Cerebellar nuclear complex (tissue), 1 donor: Measurements from ENCODE around the gene HTRA2.
A peak's percentile ranks its signal among the peaks of the same experiment; 100 is the strongest.
"Not testable (repeated sequence)": the region's sequence is repeated elsewhere in the genome, so short reads cannot be mapped to it uniquely, and the experiment has no call there.

Source experiments
- DNase-seq, 2 experiments: peaks; one replicate each; lab custom pipeline; 2025; lab: John Stamatoyannopoulos, UW

The HTRA2 gene

GRCh38 chr2:74529357-74530238 is at the start of gene HTRA2, which contains the start of gene AUP1:
TSS of gene HTRA2 (plus strand) at chr2:74529933. CDS start at chr2:74530007, 74 bp downstream.
TSS of gene AUP1 (minus strand) at chr2:74529706. CDS start at chr2:74529629, 77 bp downstream.
- peak; percentile 86 to 89 for DNase-seq

DNA sequence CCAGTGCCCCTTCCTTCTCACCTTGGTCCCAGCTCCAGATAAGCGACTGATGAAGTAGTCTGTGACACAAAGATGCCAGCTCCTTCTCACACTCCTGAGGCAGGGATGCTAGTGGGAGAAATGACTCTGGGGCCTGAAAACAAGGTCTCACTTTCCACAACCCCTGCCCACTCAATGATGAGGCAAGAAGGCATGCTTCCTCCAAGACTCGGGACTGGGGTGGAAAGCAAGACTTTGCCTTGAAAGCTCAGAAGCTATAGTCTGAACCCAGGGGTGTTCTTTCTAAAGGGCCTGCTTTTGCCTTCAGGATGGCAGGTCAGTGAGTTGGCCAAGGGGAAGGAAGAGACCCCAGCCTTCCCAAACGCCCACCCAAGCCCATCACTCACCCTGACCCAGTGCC is 48.3 kb upstream of the HTRA2 start:
- DNase-seq, result no peak

DNA sequence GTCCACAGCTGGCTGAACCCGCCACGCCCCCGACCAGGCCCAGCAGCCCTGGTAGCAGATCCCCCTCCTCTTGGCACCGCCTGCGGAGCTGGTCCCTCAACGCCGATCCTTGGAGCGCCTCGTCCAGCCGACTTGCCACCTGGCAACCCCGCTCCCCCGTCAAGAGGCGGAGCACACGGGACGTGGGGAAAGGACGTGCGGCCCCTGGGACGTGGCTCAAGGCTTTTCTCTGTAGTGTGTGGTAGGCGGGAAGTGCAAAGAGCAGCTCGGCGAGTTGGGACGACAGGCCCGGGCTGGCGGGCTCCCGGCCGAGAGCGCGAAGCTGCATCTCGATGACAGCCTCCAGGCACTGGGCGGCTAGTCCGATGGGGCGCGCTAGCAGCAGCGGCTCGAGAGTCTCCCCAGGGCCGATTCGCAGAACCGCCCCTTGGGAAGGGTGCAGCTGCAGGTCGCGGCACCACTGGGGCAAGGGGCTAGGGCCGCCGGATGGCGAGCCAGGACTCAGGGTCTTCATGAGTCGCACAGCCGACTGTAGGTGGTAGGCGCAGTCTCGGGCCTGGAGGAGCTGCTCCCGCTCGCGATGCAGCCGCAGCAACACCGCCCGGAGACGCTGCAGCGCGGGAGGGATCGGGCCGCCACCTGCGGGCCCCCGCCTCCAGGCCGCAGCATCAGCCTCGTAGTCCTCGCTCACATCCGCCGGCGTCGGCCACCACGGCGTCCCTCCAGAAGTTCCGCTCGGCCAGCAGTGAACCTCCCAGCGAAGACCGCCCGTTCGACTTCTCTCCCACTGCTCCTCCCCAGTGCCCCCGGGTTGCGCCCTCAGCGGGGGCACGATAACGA is 47.6 kb upstream of the HTRA2 start:
- no peak for DNase-seq

GRCh38 chr2:74482801-74483674 is 46.7 kb upstream of the HTRA2 start, which contains the start of the genes CCDC142 and TTC31:
TSS of gene CCDC142 (minus strand) at chr2:74482998. CDS start at chr2:74482837, 161 bp downstream.
TSS of gene TTC31 (plus strand) at chr2:74483081. CDS start at chr2:74483096, 15 bp downstream.
- peak; percentile 51 to 96 for DNase-seq

DNA sequence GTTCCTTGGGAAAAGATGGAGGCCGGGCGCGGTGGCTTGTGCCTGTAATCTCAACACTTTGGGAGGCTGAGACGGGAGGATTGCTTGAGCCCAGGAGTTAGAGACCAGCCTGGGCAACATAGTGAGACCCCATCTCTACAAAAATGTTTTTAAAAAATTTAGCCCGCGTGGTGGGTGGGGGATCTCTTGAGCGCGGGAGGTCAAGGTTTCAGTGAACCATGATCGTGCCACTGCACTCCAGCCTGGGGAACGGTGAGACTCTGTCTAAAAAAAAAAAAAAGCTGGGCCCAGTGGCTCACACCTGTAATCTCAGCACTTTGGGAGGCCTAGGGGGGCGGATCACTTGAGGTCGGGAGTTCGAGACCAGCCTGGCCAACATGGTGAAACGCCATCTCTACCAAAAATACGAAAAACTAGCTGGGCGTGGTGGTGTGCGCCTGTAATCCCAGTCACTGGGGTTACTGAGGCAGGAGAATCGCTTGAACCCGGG is 46.0 kb upstream of the HTRA2 start:
- DNase-seq, result not testable (repeated sequence)

GRCh38 chr2:74486141-74486540 is 43.6 kb upstream of the HTRA2 start:
- DNase-seq, result no peak

DNA sequence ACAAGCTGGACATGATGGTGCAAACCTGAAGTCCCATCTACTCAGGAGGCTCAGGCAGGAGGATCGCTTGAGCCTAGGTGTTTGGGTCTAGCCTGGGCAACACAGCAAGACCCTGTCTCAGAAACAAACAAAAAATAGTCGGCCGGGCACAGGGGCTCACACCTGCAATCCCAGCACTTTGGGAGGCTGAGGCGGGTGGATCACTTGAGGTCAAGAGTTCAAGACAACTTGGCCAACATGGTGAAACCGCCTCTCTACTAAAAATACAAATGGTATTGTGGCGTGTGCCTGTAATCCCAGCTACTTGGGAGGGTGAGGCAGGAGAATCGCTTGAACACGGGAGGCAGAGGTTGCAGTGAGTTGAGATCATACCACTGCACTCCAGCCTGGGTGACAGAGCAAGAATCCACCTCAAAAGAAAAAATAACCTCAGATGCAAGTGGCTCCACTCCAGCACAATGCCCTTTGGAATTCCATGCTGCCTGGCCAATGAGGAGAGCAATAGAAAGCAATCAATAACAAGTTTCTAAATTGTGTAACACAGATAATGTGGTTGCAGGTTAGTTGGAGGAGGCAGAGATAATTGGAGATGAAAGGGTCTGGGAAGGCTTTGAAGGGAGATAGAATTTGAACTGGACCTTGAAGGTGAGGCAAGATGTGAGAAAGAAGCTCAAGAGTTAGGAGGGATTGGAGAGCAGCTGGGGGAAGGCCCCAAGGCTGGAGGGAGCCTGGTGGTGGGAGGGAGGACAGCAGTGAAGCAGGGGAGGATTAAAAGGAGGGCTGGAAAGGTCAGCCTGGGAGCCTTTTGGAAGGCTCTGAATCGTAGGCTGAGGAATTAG is 40.9 kb upstream of the HTRA2 start:
- DNase-seq, result no peak

- DNase-seq, result no peak
These were observed 39.8 kb upstream of the HTRA2 start for GRCh38 chr2:74489906-74490305.

- DNase-seq, result no peak
These were observed 37.8 kb upstream of the HTRA2 start for GRCh38 chr2:74491648-74492544.

DNA sequence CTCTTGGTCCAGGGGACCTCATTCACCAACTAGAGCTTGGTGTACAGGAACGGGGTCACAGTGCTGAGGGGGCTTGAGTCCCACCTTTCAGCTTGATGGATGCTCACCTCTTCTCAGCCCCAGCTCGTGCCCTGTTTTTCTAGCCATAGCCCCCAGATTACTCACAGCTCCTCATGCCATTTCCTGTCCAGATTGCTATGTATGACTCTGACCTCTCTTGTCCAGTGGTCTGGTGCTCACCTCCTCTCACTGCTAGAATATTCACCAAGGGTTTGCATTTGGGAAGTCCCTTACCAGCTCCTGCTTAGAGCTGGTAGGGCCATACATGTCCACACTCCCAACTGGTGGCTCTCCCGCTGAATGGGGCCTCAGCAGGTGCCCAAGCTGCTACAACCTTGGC is 36.2 kb upstream of the HTRA2 start:
- DNase-seq, result no peak

GRCh38 chr2:74495440-74495839 is 34.3 kb upstream of the HTRA2 start:
- DNase-seq, result no peak

GRCh38 chr2:74496997-74497776 is 32.5 kb upstream of the HTRA2 start:
- DNase-seq, result no peak

DNA sequence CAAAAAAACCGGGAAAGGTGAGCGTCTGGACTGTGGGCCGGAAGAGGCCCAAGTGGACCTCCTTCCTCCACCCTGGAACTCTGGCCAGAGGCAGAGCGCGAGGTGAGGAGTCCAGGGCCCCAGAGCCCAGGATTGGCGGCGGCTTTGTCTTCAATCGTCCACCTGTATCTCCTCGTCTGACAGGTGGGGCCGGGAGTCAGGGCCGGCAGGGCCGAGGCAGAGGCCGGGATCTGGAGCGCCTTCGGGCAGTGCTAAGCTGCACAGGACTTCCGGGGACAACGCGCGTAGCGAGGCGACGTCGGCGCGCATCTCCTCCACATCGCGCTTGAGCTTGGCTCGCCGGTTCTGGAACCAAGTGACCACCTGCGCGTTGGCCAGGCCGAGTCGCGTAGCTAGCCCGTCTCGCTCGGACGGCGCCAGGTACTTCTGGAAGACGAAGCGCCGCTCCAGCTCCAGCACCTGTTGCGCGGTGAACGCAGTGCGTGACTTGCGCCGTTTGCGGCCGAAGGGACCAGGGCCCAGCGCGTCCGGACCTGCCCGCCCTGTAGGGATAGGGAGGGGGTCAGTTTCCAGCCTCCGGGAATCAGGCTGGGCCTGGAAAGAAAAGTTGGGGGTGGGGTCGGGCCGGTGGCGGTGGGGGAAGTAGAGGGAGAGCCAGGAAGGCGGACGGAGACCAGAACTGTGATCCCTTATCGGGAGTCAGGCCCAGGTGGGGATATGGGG is 31.8 kb upstream of the HTRA2 start:
- DNase-seq, result no peak

DNA sequence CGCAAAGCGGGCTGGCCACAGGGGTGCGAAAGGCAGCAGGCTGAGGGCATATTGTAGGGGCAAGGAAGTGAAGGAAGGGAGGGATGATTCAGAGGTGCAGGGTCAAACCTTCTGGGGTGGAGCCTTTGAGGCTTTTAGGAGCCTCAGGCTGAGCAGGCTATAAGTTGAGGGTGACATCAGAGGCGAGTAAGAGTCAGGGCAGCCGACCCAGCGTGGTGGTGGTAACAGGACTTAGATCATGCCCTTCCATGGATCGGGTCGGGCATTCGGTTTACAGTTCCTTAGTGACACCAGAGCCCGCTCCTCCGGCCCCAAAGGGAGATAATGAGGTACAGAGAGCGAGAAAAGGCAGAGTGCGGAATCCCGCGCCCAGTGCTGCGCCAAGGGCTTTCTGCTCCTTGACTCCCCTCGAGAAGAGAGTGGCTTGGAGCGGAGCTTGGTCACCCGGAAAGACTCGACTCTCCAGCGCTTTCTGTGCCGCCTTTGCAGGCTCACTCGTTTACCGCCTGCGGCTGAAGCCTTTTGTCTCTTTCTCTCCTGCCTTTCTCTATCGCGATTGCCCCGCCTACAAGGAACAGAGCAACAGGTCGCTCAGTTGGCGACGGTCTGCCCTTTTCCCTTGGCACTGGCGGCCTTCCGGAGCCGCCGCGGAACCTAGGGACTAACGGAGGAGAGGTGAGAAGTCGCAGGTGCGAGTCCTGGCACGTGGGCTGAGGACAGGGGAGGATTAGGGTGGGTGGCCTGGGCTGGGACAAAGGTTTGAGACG is 31.1 kb upstream of the HTRA2 start:
- no peak for DNase-seq

DNA sequence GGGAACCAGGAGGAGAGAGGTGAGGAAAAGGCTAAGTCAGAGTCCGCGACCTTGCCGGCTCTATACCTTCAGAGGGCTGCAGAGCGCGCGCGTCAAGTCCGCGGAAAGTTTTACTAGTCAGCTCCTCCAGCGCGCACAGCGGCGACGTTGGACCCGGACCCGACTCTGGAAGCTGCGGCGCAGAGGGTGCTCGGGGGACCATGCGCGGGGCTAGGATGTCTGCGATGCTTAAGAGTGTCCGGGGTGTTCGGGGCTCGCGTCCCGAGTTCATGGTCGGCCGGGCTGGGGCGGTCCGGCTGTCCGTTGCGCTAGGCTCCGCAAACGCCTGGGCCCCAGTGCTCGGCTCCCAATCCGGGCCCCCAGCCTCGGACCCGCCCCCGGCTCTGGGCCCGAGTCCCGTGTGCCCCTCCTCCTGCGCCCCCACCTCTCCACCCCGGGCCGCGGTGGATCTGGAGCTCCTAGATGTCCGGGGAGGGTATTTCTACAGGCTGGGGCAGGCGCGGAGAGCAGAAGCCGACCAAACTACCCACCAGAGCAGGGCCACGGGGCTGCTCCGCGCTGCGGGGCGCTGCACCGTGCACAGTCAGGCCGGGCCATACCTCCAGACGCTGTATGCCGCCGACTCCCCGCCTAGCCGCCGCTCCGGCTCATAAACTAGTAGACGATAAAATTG is 30.3 kb upstream of the HTRA2 start, which contains the start of gene LBX2:
TSS of gene LBX2 (minus strand) at position 337 of the 673 bp plus-strand sequence. CDS start at position 271, 66 bp downstream.
- DNase-seq, result no peak

GRCh38 chr2:74499940-74500577 is 29.7 kb upstream of the HTRA2 start:
- no peak for DNase-seq
